OCI-LY7 (cell line): ENCODE measurements around the gene COPZ1.

Experiments
- CTCF ChIP-seq: fragments of 200-600 bp; sonication (generic); conservative IDR thresholded peaks from 2 replicates; pipeline ENCODE4 v1.5.1; 2014; ENCODE audit warnings: mild to moderate bottlenecking, antibody characterized with exemption, low read length, moderate library complexity, mixed read lengths
- EZH2phosphoT487 ChIP-seq: fragments of 200-600 bp; sonication (generic); IDR thresholded peaks from 2 replicates; pipeline ENCODE4 v1.6.1; 2018; ENCODE audit warnings: low read depth, borderline replicate concordance, mild to moderate bottlenecking, mixed run types, antibody characterized with exemption, low read length, moderate library complexity, mixed read lengths

- no peak for TF ChIP-seq CTCF
- TF ChIP-seq EZH2phosphoT487 = no peak
Measured at GRCh38 chr12:54279227-54279631, 45.7 kb upstream of the COPZ1 start.
